NCI-H1417 (cell line): ENCODE results near the gene UBE2D1.

ENCODE experiments used
- DNase-seq, 3 experiments: peaks; one replicate each; lab custom pipeline; 2025; lab: John Stamatoyannopoulos, UW

UBE2D1 gene

GRCh38 chr10:58341422-58341821 lies 6.6 kb downstream of the UBE2D1 start:
- DNase-seq: no peak

GRCh38 chr10:58341947-58342346 lies 7.1 kb downstream of the UBE2D1 start:
- DNase-seq: no peak

GRCh38 chr10:58347967-58348366 lies 13.2 kb downstream of the UBE2D1 start:
- no peak for DNase-seq

GRCh38 chr10:58348571-58349033 lies 13.8 kb downstream of the UBE2D1 start:
- peak in 1 of 3 experiments; percentile 22 for DNase-seq

- DNase-seq: no peak
These were observed 15.2 kb downstream of the UBE2D1 start for GRCh38 chr10:58350023-58350422.

- DNase-seq: peak in 1 of 3 experiments; percentile 38
These were observed 16.0 kb downstream of the UBE2D1 start for GRCh38 chr10:58350619-58351323.

- DNase-seq: no peak
These were observed 17.1 kb downstream of the UBE2D1 start for GRCh38 chr10:58351616-58352578.

GRCh38 chr10:58352956-58353610 lies 18.3 kb downstream of the UBE2D1 start:
- DNase-seq: no peak

GRCh38 chr10:58356756-58357155 lies 21.9 kb downstream of the UBE2D1 start:
- DNase-seq: no peak

- no peak for DNase-seq
These were observed 23.6 kb downstream of the UBE2D1 start for GRCh38 chr10:58358314-58358933.

- DNase-seq: no peak
These were observed 24.1 kb downstream of the UBE2D1 start for GRCh38 chr10:58358947-58359346.

- no peak for DNase-seq
These were observed 24.7 kb downstream of the UBE2D1 start for GRCh38 chr10:58359541-58359940.

GRCh38 chr10:58360412-58361004 lies 25.7 kb downstream of the UBE2D1 start:
- DNase-seq: no peak

GRCh38 chr10:58361353-58361752 lies 26.5 kb downstream of the UBE2D1 start:
- no peak for DNase-seq

- DNase-seq: no peak
These were observed 27.4 kb downstream of the UBE2D1 start for GRCh38 chr10:58362027-58362789.

GRCh38 chr10:58367069-58367468 lies 32.3 kb downstream of the UBE2D1 start:
- DNase-seq: no peak

- no peak for DNase-seq
These were observed 36.7 kb downstream of the UBE2D1 start for GRCh38 chr10:58371473-58371872.

GRCh38 chr10:58372607-58373441 lies 38.0 kb downstream of the UBE2D1 start:
- DNase-seq: peak in 1 of 3 experiments; percentile 2

GRCh38 chr10:58373442-58373827 lies 38.6 kb downstream of the UBE2D1 start:
- DNase-seq: no peak

- DNase-seq: no peak
These were observed 47.7 kb downstream of the UBE2D1 start for GRCh38 chr10:58382489-58382995.
